T-helper 22 cell (primary cell): ENCODE results near the gene MPP2.
"Not testable (repeated sequence)": the region's sequence is repeated elsewhere in the genome, so short reads cannot be mapped to it uniquely, and the experiment has no call there.

Experiments used
- DNase-seq: peaks from one replicate; pipeline ENCODE4 v3.0.0-alpha.2; 2020; ENCODE audit warnings: low read depth

MPP2 gene

DNA sequence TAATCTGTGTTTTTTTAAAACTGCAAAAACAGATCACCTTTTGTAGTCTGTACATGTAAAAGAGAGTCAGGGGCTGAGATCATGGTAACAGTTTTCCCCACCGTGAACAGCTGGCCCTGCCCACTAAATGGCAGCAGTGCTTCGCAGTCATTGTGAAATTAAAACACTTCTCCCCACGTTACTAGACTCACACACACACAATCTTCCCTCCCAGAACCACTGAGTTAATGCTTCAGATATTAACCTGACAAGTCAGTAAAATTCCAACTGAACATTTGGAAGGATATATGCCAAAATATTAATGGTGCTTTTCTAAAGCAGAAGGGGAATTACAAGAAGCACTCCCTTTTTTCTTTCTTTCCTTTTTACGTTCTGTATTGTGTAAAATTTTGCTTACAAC lies 61.6 kb downstream of the MPP2 start:
- no peak for DNase-seq

DNA sequence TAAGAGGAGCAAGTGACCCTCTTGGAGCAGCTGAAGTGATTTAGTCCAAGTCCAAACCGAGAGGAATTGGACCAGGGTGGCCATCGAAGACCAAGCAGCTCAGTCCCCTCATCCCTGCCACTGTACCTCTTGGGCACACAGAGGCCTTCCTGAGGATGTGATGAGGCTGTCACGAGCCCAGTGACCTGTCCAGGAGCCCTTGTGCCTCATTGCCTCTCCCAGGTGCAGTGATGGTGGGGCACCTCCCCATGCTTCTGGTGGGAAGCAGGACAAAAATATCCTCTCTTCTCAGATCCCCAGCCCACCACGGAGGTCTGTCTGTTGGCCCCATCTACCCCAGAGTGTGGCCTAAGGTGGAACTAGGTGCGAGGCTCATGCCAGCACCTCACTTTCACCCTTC lies 63.1 kb downstream of the MPP2 start:
- no peak for DNase-seq

DNA sequence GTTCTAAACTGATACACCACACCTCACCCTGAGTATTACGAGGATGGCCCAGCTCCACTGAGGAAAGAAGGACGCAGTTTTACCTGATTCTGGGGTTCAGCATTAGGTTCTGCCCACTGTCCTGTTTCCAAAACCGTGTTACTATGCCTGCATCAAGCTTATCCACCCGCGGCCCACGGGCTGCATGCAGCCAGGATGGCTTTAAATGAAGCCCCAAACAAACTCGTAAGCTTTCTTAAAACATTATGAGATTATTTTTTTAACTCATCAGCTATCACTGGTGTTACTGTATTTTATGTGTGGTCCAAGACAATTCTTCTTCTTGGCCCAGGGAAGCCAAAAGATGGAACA lies 64.4 kb downstream of the MPP2 start:
- no peak for DNase-seq

DNA sequence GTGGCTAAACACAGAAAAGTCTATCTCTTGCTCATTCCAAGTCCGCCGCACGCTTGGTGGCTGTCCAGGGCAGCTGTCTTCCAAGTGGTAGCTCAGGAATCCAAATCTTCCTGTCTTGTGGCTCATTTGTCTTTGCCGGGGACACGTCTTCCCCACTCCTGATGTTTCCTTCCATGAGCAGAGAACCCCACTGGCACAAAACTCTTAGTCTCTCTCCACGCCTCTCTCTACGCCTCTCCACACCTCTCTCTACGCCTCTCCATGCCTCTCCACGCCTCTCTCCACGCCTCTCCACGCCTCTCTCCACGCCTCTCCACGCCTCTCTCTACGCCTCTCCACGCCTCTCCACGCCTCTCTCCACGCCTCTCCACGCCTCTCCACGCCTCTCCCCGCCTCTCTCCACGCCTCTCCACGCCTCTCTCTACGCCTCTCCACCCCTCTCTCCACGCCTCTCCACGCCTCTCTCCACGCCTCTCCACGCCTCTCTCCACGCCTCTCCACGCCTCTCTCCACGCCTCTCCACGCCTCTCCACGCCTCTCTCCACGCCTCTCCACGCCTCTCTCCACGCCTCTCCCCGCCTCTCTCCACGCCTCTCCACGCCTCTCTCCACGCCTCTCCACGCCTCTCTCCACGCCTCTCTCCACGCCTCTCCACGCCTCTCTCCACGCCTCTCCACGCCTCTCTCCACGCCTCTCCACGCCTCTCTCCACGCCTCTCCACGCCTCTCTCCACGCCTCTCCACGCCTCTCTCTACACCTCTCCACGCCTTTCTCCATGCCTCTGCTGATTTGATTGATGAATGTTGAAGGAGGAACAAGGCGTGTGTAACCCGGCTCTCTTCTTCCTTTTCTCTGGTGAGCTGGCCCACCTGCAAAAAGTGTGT lies 65.0 kb downstream of the MPP2 start:
- DNase-seq: not testable (repeated sequence)

DNA sequence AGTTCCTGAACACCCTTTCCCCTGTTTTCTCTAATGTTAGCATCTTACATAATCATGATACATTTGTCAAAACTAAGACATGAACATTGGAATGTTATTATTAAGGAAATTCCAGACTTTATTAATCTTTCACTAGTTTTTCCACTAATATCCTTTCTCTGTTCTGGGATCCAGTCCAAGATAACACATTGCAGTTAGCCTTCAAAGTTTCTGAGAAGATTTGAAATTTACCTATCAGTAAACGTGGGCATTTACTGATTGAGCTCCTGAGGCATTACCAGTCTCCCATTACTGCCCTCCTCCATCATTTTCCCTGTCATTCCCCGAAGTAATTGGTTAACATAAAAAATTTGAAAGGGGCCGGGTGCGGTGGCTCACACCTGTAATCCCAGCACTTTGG lies 66.1 kb downstream of the MPP2 start:
- no peak for DNase-seq

DNA sequence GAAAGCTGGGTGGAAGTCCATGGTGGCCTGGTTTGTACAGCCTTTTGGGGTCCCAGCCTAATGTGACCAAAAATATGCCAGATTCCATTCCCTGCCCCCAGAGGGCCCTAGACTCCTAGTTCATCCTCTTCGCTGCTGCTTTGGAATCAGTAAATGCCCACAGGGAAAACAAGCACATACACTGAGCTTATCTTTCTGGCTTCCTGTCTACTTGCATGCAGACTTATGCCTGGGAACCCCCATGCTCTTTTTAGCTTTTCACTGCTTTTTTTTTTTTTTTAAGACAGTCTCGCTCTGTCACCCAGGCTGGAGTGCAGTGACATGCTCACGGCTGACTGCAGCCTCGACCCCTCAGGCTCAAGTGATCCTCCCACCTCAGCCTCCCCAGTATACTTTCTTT lies 66.5 kb downstream of the MPP2 start:
- DNase-seq: no peak

DNA sequence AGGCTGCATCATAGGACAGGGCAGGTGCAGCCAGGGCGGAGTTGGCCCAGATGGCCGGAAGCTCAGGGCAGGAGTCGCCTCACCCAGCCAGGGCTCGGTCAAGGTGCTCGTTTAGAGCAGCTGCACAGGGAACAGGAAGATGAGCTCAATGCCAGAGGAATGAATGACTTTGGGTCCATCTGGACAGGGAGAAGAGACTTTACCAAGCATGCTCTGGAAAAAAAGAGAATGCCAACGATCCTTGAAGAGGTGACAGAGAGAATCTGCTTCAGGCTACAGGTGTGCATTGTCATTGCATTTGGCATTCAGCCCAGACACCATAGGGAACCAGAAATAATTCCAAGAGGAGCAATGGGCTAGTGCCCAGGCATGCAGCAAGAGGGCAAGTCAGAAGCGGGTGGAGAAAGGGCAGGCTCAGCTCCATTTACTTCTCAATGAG lies 67.6 kb downstream of the MPP2 start:
- no peak for DNase-seq

DNA sequence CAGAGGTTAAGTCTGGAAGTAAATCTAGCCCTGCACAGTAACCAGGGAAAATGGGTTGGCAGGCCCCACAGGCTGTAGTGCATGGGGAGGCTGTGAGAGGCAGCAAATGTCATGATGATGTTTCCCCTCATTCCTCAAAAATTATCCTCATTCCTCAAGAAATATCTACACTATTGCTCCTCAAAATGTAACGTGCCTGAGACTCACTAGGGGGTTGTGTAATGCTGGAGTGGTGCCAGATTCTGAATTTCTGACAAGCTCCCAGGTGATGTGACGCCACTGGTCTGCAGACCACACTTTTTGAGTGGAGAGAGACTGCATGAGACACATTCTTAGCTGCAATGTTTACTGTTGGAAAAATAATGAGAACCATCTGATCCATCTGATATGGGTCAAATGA lies 73.2 kb downstream of the MPP2 start:
- DNase-seq: no peak

DNA sequence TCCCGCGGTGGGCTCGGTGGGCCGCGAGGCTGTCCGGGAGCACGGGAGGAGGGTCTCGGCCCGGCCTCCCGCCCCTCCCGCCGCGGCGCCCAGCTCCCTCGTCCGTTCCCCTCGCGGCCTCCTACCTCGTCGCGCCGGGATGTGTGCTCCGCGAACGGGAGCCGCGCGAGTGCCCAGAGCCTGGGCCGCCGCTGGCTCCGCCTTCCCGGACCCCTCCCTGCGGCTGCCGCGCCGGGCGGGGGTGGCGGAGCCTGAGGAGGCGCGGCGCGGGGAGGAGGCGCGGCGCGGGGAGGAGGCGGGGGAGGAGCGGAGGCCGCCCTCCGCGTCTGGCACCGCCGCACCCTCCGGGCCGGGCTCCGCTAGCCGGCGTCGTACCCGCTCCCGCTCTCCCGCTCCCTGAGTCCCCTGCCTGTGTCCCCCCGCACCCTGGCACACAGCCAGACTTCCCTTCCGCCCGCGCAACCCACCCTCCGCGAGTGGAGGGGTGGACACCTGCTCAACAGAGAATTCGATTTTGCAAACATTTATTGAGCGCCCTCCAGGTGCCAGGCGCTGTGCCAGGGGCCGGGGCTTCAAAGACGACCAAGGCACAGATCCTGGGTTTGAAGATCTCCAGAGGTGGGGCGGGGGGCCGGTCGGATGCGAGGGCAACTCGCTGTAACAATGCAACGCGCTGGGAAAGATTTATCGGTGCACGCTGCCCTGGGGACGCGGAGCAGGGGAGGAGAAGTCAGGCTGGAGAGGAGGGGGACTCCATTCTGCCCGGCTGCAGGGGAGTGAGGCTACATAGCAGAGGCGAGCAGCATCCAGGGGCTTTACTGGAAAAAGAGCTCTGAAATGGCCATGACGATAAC lies 74.1 kb downstream of the MPP2 start, which contains the start of gene MPP3:
MPP3 (minus strand) TSS at position 171 of the 854 bp plus-strand sequence. CDS start 1,240 bp downstream, outside the sequence.
- peak; percentile 39 for DNase-seq

DNA sequence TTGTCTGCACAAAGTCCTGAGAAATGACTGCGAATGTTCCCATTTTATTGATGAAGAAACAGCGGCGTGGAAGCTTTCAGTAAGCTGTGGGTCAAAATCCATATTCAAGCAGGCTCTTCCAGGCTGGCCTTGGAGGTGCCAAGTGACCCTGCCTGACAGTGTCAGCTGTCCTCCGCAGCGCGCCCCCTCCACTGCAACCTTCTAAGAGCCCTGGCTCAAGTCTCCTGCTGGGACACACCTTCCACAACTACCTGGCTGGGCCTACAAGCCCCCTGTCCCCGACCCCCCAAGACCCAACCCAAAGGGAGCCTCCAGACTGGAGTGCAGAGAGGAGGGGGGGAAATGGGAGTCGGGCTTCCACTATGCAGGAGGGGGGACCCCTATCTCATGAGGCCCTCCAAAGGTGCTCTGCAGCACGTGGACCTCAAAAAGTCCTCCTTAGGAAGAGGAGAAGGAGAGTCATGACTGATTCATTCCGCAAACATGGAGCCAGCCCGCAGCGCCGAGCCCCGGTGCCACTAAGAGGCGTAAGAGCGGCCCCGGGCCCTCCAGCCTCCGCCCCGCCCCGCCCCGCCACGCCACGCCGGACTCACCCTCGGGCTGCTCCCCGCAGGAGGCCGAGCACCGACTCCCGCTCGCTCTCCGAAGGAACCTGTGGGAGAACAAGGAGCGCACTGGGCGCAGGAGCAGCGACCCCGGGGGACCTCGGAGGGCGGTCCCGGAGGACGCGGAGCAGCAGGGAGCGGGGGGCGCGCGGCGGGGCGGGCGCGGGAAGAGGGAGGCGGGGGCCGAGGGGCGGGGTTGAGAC lies 75.0 kb downstream of the MPP2 start:
- no peak for DNase-seq

DNA sequence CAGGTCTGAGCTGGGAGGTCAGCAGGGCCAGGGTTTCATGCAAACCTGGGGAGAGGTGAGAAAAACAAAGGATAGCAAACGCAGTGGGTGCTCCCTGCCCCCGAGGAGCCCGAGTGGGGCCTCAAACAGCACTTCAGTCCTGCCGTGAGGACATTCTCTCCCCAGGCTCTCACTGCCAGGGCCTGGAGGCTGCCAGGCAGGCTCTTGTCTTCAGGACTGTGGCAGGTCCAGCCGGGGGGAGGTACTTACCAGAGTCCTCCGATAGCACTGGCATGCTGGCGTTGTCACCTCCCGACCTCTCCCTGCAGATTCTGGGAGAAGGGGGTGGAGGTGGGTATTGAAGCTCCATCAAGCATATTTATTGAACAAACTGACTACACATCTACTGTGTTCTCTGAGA lies 75.7 kb downstream of the MPP2 start:
- DNase-seq: no peak

DNA sequence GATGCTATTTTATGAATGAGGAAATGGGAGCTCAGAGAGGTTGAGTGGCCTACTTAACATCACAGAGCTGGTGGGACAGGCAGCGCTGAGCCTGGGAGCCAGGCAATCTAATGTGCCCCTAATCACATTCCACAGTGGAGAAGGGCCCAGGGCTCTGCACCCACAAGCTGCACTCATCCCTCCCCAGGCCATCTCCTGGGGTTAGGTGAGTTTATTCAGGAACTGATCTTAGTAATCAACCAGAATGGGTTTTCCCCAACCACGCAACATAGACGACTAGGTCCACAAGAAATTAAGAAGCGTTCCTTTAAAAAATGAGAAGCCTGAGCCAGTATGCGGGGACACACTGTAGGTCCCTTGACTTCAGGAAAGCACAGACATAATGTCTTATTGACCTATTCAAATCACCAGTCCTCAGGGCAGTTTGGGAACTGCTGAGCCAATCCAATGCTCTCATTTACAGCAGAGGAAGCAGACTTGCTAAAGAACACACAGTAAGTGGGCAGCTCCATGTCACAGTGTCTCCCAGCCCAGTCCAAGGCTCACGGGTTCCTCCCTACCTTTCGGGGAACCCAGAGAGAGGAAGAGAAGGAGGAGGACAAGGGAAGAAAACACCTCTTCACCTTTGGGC lies 76.7 kb downstream of the MPP2 start:
- DNase-seq: no peak

DNA sequence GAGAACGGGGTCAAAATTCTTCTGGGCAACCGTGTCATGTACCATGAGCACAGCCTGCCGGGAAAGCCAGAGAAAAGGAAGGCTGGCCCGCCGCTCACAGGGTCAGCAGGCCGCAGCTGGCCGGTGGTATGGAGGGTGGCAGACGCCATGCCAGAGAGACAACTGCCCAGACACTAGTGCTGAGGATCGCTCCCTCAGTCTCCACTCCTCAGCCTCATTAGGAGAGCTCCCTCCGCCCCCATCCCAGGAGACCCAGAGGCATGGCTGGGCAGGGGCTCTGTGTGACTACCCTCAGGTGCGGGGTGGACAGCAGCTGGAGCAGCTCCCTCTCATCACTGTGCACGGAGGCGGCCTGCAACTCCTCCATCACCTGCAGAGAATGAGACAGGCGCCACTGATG lies 77.6 kb downstream of the MPP2 start:
- DNase-seq: no peak

DNA sequence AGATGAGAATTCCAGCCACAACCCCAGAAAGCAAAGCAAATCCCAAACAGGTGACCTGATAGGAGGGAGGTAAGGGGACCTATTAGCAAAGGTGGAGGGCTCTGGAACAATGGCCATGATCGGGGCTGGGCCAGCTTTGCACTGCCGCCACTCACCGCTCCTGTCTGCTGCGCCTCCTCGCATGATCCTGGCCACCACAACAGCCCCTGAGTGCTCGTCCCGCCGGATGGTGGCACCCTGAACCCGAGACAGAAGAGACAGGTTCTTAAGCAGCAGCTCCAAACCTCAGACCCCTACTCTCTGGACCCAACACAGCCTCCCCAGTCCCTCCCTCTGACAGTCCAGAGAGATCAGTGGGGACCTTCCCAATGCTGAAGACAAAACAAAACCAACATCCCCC lies 79.7 kb downstream of the MPP2 start:
- no peak for DNase-seq

DNA sequence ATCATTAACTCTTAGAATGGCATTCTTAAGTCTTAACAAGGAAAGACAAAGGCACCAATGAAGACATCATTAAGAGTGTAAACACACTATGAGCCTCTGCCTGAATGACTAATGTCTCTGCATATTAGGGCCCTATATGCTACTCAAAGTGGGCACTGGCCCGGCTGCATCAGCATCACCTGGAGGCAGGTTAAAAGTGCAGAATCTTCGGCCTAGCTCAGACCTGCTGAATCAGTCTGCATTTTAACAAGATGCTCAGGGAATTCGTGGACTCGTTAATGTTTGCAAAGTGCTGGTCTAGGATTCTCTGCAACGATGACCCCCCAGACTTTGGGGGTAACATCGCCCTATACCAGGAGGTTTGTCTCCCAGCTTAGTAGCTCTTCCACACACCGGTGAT lies 81.1 kb downstream of the MPP2 start:
- no peak for DNase-seq

DNA sequence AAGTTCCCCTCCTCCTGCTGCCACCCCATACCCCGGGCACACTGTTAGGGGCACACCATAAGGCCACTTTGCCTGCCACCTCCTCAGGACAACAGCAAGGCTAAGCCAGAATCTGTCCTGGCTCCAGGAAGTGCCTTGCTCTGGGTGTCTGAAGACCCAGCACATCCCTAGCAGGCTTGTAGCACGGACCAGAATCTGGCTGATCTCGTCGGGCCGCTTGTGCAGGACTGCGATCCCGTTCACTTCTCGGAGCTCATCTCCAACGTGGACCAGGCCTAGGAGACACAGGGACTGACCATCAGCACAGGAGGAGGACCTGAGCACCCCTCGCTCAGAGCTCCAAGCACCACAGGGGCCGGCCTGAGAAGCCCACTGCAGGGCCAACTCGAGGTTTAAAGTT lies 81.8 kb downstream of the MPP2 start:
- DNase-seq: no peak
